ENCODE data around the gene SPINK5. TPM values are rescaled to one million over a fixed set of nuclear protein-coding genes. Genes with fewer than 3 reads are reported as not detected.

Gene SPINK5
- total RNA-seq, 6 experiments from 2014 or later, result not detected

- H3K36me3 Mint-ChIP-seq (ENCODE audit: low read depth), result no peaks in the 10 kb centered on the region
- no peaks in the 10 kb centered on the region for H3K4me1 Mint-ChIP-seq (ENCODE audit: low read depth)
- peaks cover 27% of the 10 kb centered on the region for H3K9me3 Mint-ChIP-seq
- no peak overlapping the region for H3K4me3 Mint-ChIP-seq
- H3K27me3 Mint-ChIP-seq (ENCODE audit: insufficient read depth), result no peaks in the 10 kb centered on the region
- DNase-seq, result no peak
- no peak overlapping the region for H3K27ac Mint-ChIP-seq
- no peak for TF ChIP-seq CTCF (IDR thresholded peaks at IDR 0.05)
Observed at GRCh38 chr5:148060881-148061280, 2.9 kb upstream of the SPINK5 start.

- TF ChIP-seq CTCF (IDR thresholded peaks at IDR 0.05), result no peak
- Mint-ChIP-seq H3K36me3 (ENCODE audit: low read depth) (no peaks in the 10 kb centered on the region), H3K27ac (no peak overlapping the region), H3K4me1 (ENCODE audit: low read depth) (no peaks in the 10 kb centered on the region), H3K4me3 (no peak overlapping the region), H3K27me3 (ENCODE audit: insufficient read depth) (no peaks in the 10 kb centered on the region), H3K9me3 (peaks cover 15% of the 10 kb centered on the region)
- DNase-seq, result no peak
Observed at GRCh38 chr5:148070621-148071020, 6.8 kb downstream of the SPINK5 start.

- Mint-ChIP-seq H3K4me3 (no peak overlapping the region), H3K27ac (no peak overlapping the region), H3K9me3 (peaks cover 20% of the 10 kb centered on the region), H3K4me1 (ENCODE audit: low read depth) (no peaks in the 10 kb centered on the region), H3K27me3 (ENCODE audit: insufficient read depth) (no peaks in the 10 kb centered on the region), H3K36me3 (ENCODE audit: low read depth) (no peaks in the 10 kb centered on the region)
- TF ChIP-seq CTCF (IDR thresholded peaks at IDR 0.05), result no peak
- DNase-seq, result no peak
Observed at GRCh38 chr5:148072207-148072606, 8.4 kb downstream of the SPINK5 start.

- H3K9me3 Mint-ChIP-seq, result peaks cover 9% of the 10 kb centered on the region
- no peaks in the 10 kb centered on the region for H3K4me1 Mint-ChIP-seq (ENCODE audit: low read depth)
- DNase-seq, result no peak
- TF ChIP-seq CTCF (IDR thresholded peaks at IDR 0.05), result no peak
- no peak overlapping the region for H3K27ac Mint-ChIP-seq
- no peaks in the 10 kb centered on the region for H3K36me3 Mint-ChIP-seq (ENCODE audit: low read depth)
- H3K4me3 Mint-ChIP-seq, result no peak overlapping the region
- no peaks in the 10 kb centered on the region for H3K27me3 Mint-ChIP-seq (ENCODE audit: insufficient read depth)
Observed at GRCh38 chr5:148075529-148075928, 11.7 kb downstream of the SPINK5 start.

- no peak overlapping the region for H3K4me3 Mint-ChIP-seq
- no peaks in the 10 kb centered on the region for H3K36me3 Mint-ChIP-seq (ENCODE audit: low read depth)
- no peaks in the 10 kb centered on the region; the same call in 1 of the 2 replicates for H3K27me3 Mint-ChIP-seq (ENCODE audit: insufficient read depth)
- H3K27ac Mint-ChIP-seq, result no peak overlapping the region
- H3K9me3 Mint-ChIP-seq, result peaks cover 2% of the 10 kb centered on the region; the same call in 1 of the 2 replicates
- no peaks in the 10 kb centered on the region for H3K4me1 Mint-ChIP-seq (ENCODE audit: low read depth)
- DNase-seq, result no peak
- TF ChIP-seq CTCF (IDR thresholded peaks at IDR 0.05), result no peak
Observed at GRCh38 chr5:148083203-148083602, 19.4 kb downstream of the SPINK5 start.

- H3K36me3 Mint-ChIP-seq (ENCODE audit: low read depth), result no peaks in the 10 kb centered on the region
- no peaks in the 10 kb centered on the region for H3K4me1 Mint-ChIP-seq (ENCODE audit: low read depth)
- no peak for DNase-seq
- peaks cover 8% of the 10 kb centered on the region; the same call in 1 of the 2 replicates for H3K9me3 Mint-ChIP-seq
- no peak for TF ChIP-seq CTCF (IDR thresholded peaks at IDR 0.05)
- no peaks in the 10 kb centered on the region; the same call in 1 of the 2 replicates for H3K27me3 Mint-ChIP-seq (ENCODE audit: insufficient read depth)
- H3K27ac Mint-ChIP-seq, result no peak overlapping the region
- H3K4me3 Mint-ChIP-seq, result no peak overlapping the region
Observed at GRCh38 chr5:148084269-148084668, 20.5 kb downstream of the SPINK5 start.

Data from HFFc6 (cell line).